ENCODE results near the gene LINGO3. TPM values are rescaled to one million over a fixed set of nuclear protein-coding genes. Genes with fewer than 3 reads are reported as not detected.

The LINGO3 gene
- total and polyA plus RNA-seq, 2 of the 4 experiments (the other 2 are of a cell fraction) = not detected

DNA sequence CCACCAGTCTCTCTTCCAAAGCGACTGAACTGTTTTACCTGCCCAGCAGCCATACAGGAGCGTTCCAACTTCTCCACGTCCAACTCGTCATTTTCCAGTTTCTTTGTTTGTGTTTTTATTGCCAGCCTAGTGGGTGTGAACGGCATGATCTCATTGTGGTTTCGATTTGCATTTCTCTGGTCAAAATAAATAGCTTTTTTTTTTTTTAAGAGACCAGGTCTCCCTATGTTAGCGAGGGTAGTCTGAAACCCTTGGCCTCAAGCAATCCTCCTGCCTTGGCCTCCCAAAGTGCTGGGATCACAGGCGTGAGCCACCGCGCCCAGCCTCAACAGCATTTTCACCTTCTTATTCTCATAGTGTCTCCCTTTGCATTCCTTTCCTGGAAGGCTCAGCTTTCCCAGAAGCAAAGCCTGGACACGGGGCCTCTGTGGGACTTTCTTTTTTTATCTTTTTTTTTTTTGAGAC lies 47.6 kb downstream of the LINGO3 start:
- ChIA-PET CTCF (interaction anchor here (0.6 kb wide), 1 partner anchor 1458 kb away, joined by 5 read pairs; no protein-coding TSS in a partner anchor), POLR2A (ENCODE audit: unreplicated experiment) (interaction anchor here (0.6 kb wide), 1 partner anchor 10 kb away, joined by 3 read pairs; no protein-coding TSS in a partner anchor)
- no peak overlapping the region for H2AK9ac ChIP-seq (replicated peaks; ENCODE audit: low read depth, low read length, poor library complexity)
- no peak overlapping the region for H3K23ac ChIP-seq (ENCODE audit: low read depth, low read length)
- no peak overlapping the region for H2BK15ac ChIP-seq (ENCODE audit: low read depth, low read length)
- H3K79me1 ChIP-seq (ENCODE audit: low read depth in 1 of 2, low read length in 2 of 2) = no peaks in the 10 kb centered on the region
- no peak overlapping the region for H2AK5ac ChIP-seq (ENCODE audit: low read depth, low read length)
- in situ Hi-C loops (cut with MboI; ENCODE audit: low sequenced_read_pairs) (no loop called here), intact Hi-C loops (cut with micrococcal nuclease) (no loop called here), dilution Hi-C loops (cut with HindIII; ENCODE audit: low sequenced_read_pairs, unreplicated experiment) (no loop called here)
- no peak overlapping the region for H3K18ac ChIP-seq (ENCODE audit: low read depth, low read length)
- no peak overlapping the region for H3K4me3 ChIP-seq (ENCODE audit: insufficient read depth, low read depth, low read length)
- H3K27me3 ChIP-seq (ENCODE audit: control insufficient read depth, insufficient read depth, low read length) = no peaks in the 10 kb centered on the region
- no peaks in the 10 kb centered on the region for H3K36me3 ChIP-seq (ENCODE audit: control insufficient read depth, insufficient read depth, low read length)
- no peak overlapping the region for H4K8ac ChIP-seq (ENCODE audit: low read depth in 2 of 2, low read length in 2 of 2)
- no peak overlapping the region for H2AFZ ChIP-seq (replicated peaks; ENCODE audit: low read length, poor library complexity)
- no peak overlapping the region for H3K9ac ChIP-seq (ENCODE audit: low read depth, low read length)
- no peak overlapping the region for H3K56ac ChIP-seq (ENCODE audit: extremely low read depth, insufficient read depth, low read length)
- no peak overlapping the region for H4K5ac ChIP-seq (ENCODE audit: low read depth, low read length)
- no peak overlapping the region for H4K91ac ChIP-seq (ENCODE audit: insufficient read depth, low read depth, low read length)
- H4K20me1 ChIP-seq (ENCODE audit: insufficient read depth, low read length) = no peaks in the 10 kb centered on the region
- ATAC-seq (ENCODE audit: low read depth) (no peak), DNase-seq (no peak)
- no peak overlapping the region for H3K14ac ChIP-seq (replicated peaks; ENCODE audit: low read depth, low read length)
- no peaks in the 10 kb centered on the region for H3K9me1 ChIP-seq (ENCODE audit: insufficient read depth, low read length)
- H2BK120ac ChIP-seq (ENCODE audit: low read depth, low read length) = no peak overlapping the region
- H3K27ac ChIP-seq (ENCODE audit: insufficient read depth, low read length) = no peak overlapping the region
- WGBS, 2 experiments (ENCODE audit: extremely low coverage in 2 of 2, insufficient read length in 1 of 2) = 67% methylated on average over 3 of the region's 11 CpGs; no CpG with 5 or more reads in 1 of the 2 experiments
- H3K9me3 ChIP-seq (ENCODE audit: control insufficient read depth, insufficient read depth, low read length) = no peaks in the 10 kb centered on the region
- TF ChIP-seq MAFK (IDR thresholded peaks at IDR 0.05; ENCODE audit: low read depth, low read length) (no peak), CHD1 (IDR thresholded peaks at IDR 0.05; ENCODE audit: low read depth, low read length) (no peak), RFX5 (IDR thresholded peaks at IDR 0.05; ENCODE audit: low read depth, low read length) (no peak), FOS (IDR thresholded peaks at IDR 0.05; ENCODE audit: low read depth, low read length) (no peak), MAZ (IDR thresholded peaks at IDR 0.05; ENCODE audit: borderline replicate concordance, low read depth, low read length) (no peak), BHLHE40 (IDR thresholded peaks at IDR 0.05; ENCODE audit: low read depth, low read length) (no peak), SMC3 (IDR thresholded peaks at IDR 0.05; ENCODE audit: low read depth, low read length) (no peak), MXI1 (IDR thresholded peaks at IDR 0.05; ENCODE audit: borderline replicate concordance, low read depth, low read length) (no peak), CEBPB (IDR thresholded peaks at IDR 0.05; ENCODE audit: low read depth, low read length) (no peak), RAD21 (IDR thresholded peaks at IDR 0.05; ENCODE audit: low read length) (no peak)
- TF ChIP-seq, protein P1, sequence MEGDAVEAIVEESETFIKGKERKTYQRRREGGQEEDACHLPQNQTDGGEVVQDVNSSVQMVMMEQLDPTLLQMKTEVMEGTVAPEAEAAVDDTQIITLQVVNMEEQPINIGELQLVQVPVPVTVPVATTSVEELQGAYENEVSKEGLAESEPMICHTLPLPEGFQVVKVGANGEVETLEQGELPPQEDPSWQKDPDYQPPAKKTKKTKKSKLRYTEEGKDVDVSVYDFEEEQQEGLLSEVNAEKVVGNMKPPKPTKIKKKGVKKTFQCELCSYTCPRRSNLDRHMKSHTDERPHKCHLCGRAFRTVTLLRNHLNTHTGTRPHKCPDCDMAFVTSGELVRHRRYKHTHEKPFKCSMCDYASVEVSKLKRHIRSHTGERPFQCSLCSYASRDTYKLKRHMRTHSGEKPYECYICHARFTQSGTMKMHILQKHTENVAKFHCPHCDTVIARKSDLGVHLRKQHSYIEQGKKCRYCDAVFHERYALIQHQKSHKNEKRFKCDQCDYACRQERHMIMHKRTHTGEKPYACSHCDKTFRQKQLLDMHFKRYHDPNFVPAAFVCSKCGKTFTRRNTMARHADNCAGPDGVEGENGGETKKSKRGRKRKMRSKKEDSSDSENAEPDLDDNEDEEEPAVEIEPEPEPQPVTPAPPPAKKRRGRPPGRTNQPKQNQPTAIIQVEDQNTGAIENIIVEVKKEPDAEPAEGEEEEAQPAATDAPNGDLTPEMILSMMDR (conservative IDR thresholded peaks at IDR 0.05; ENCODE audit: low read depth, low read length) = no peak
- TF ChIP-seq, protein P2, sequence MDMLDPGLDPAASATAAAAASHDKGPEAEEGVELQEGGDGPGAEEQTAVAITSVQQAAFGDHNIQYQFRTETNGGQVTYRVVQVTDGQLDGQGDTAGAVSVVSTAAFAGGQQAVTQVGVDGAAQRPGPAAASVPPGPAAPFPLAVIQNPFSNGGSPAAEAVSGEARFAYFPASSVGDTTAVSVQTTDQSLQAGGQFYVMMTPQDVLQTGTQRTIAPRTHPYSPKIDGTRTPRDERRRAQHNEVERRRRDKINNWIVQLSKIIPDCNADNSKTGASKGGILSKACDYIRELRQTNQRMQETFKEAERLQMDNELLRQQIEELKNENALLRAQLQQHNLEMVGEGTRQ (IDR thresholded peaks at IDR 0.05; ENCODE audit: low read depth, low read length) = no peak
- no peak overlapping the region for H2BK5ac ChIP-seq (ENCODE audit: low read depth, low read length, poor library complexity, severe bottlenecking)
- no peak overlapping the region for H3K4ac ChIP-seq (ENCODE audit: low read depth, low read length)
- no peak overlapping the region for H3K4me2 ChIP-seq (ENCODE audit: low read depth, low read length)
- no peak overlapping the region for H2BK20ac ChIP-seq (ENCODE audit: low read depth, low read length)
- no TSS peak for BruUV-seq (replicated peaks)
- no peaks in the 10 kb centered on the region for H3K4me1 ChIP-seq (ENCODE audit: control insufficient read depth, insufficient read depth, low read length)
